HCT116 (cell line): Measurements from ENCODE around the gene SP110. TPM values are rescaled to one million over a fixed set of nuclear protein-coding genes. Genes with fewer than 3 reads are reported as not detected.

Experiments used
- ATAC-seq: fragments of 200-7000 bp; cut with Tn5 transposase; 2 replicates; pipeline ENCODE4 v1.9.1; 2020; ENCODE audit warnings: mild to moderate bottlenecking, moderate library complexity
- BruUV-seq: library from RNA; stranded (reverse); fragments of 400-500 nt; replicated peaks from 2 replicates; lab custom pipeline; 2021; lab: Mats Ljungman, UMichigan
- CTCF ChIA-PET: fragments of 300-600 bp; sonication (Branson Sonifier 250); formaldehyde crosslinking; loops from one replicate; lab custom pipeline; 2021; ENCODE audit warnings: antibody characterized with exemption; lab: Charles Lee
- POLR2A ChIA-PET: fragments of 300-600, 350-600 bp; sonication (Branson Sonifier 250); formaldehyde crosslinking; loops from one replicate; lab custom pipeline; 2021; ENCODE audit warnings: antibody characterized with exemption; lab: Charles Lee
- RAD21 ChIA-PET, 2 experiments: fragments of 300-600 bp; sonication (Branson Sonifier 250); formaldehyde crosslinking; loops; one replicate each; lab custom pipeline; 2023; ENCODE audit warnings: low total read pairs in 2 of 2; ENCODE audit not compliant: uncharacterized antibody in 2 of 2, unreplicated experiment in 2 of 2, low non-redundant PET in 1 of 2; lab: Charles Lee
- DNase-seq: peaks from one replicate; pipeline ENCODE4 v3.0.0-alpha.2; 2010; ENCODE audit warnings: low read depth, low spot score
- H2AFZ ChIP-seq: fragments of 200-600 bp; shearing (Covaris generic), sonication (generic); 2 replicates; pipeline ENCODE4 v1.6.1; 2017; ENCODE audit warnings: low read depth, mixed run types, mixed read lengths, antibody characterized with exemption, low read length; ENCODE audit not compliant: poor library complexity, severe bottlenecking
- H3K27ac ChIP-seq: 2 replicates; pipeline ENCODE4 v1.5.1; 2012; ENCODE audit warnings: low read depth, low read length
- H3K27me3 ChIP-seq: fragments of 200-600 bp; sonication (generic); 2 replicates; pipeline ENCODE4 v1.6.1; 2016; ENCODE audit warnings: mixed run types, low read length, mixed read lengths; ENCODE audit not compliant: insufficient read depth
- H3K36me3 ChIP-seq, 2 experiments: fragments of 200-500 bp in 1 of 2; fragments of 200-600 bp in 1 of 2; sonication (Bioruptor generic) in 1 of 2; sonication (generic) in 1 of 2; 2 replicates each; pipeline versions ENCODE4 v1.5.1 to v1.6.1; 2014 to 2016; ENCODE audit warnings: low read length in 2 of 2, inconsistent platforms in 1 of 2, mixed read lengths in 1 of 2, mixed run types in 1 of 2; ENCODE audit not compliant: insufficient read depth in 2 of 2, control insufficient read depth in 1 of 2
- H3K4me1 ChIP-seq, 2 experiments: fragments of 200-600 bp in 1 of 2; sonication (generic) in 1 of 2; 2 replicates each; pipeline versions ENCODE4 v1.5.1 to v1.6.1; 2012 to 2017; ENCODE audit warnings: low read length in 2 of 2, inconsistent platforms in 1 of 2, mild to moderate bottlenecking in 1 of 2, mixed read lengths in 1 of 2, mixed run types in 1 of 2, moderate library complexity in 1 of 2; ENCODE audit not compliant: insufficient read depth in 2 of 2, control insufficient read depth in 1 of 2
- H3K4me2 ChIP-seq: fragments of 200-600 bp; sonication (generic); 2 replicates; pipeline ENCODE4 v1.6.1; 2017; ENCODE audit warnings: mixed run types, low read length, mixed read lengths
- H3K4me3 ChIP-seq, 2 experiments: fragments of 200-600 bp in 1 of 2; sonication (generic) in 1 of 2; replicated peaks in 1 of 2; 2 replicates each; pipeline ENCODE4 v1.5.1; 2011 to 2016; ENCODE audit warnings: low read length in 2 of 2, control low read depth in 1 of 2, low read depth in 1 of 2, mild to moderate bottlenecking in 1 of 2, mixed read lengths in 1 of 2, mixed run types in 1 of 2
- H3K79me2 ChIP-seq: fragments of 200-600 bp; sonication (generic); 2 replicates; pipeline ENCODE4 v1.6.1; 2017; ENCODE audit warnings: mild to moderate bottlenecking, mixed run types, low read length, moderate library complexity, mixed read lengths; ENCODE audit not compliant: insufficient read depth
- H3K9ac ChIP-seq: fragments of 200-600 bp; sonication (generic); 2 replicates; pipeline ENCODE4 v1.6.1; 2016; ENCODE audit warnings: low read length, mixed read lengths
- H3K9me2 ChIP-seq: fragments of 200-600 bp; sonication (generic), shearing (Covaris generic); 2 replicates; pipeline ENCODE4 v1.6.1; 2017; ENCODE audit warnings: mixed run types, mild to moderate bottlenecking, moderate library complexity; ENCODE audit not compliant: insufficient read depth
- H3K9me3 ChIP-seq, 2 experiments: fragments of 200-500 bp in 1 of 2; fragments of 200-600 bp in 1 of 2; sonication (Bioruptor generic) in 1 of 2; sonication (generic) in 1 of 2; 2 replicates each; pipeline ENCODE4 v1.6.1; 2014 to 2017; ENCODE audit warnings: low read length in 2 of 2, mixed read lengths in 2 of 2, inconsistent platforms in 1 of 2, low read depth in 1 of 2, mild to moderate bottlenecking in 1 of 2, mixed run types in 1 of 2, moderate library complexity in 1 of 2; ENCODE audit not compliant: control insufficient read depth in 1 of 2, insufficient read depth in 1 of 2
- H4K20me1 ChIP-seq: fragments of 200-600 bp; sonication (generic), shearing (Covaris generic); 2 replicates; pipeline ENCODE4 v1.6.1; 2017; ENCODE audit warnings: mixed run types, mild to moderate bottlenecking, moderate library complexity; ENCODE audit not compliant: insufficient read depth
- CBX3 ChIP-seq: IDR thresholded peaks from 2 replicates; pipeline ENCODE4 v1.6.1; 2012; ENCODE audit warnings: low read depth
- CEBPB ChIP-seq: IDR thresholded peaks from 2 replicates; pipeline ENCODE4 v1.6.1; 2012; ENCODE audit warnings: low read depth
- EGR1 ChIP-seq: IDR thresholded peaks from 2 replicates; pipeline ENCODE4 v1.6.1; 2012; ENCODE audit warnings: low read depth
- ELF1 ChIP-seq: IDR thresholded peaks from 2 replicates; pipeline ENCODE4 v1.6.1; 2012; ENCODE audit warnings: low read depth, borderline replicate concordance
- EZH2 ChIP-seq: fragments of 200-600 bp; sonication (generic); IDR thresholded peaks from 2 replicates; pipeline ENCODE4 v1.6.1; 2017; ENCODE audit warnings: antibody characterized with exemption, mixed run types
- EZH2phosphoT487 ChIP-seq: fragments of 200-600 bp; IDR thresholded peaks from 2 replicates; pipeline ENCODE4 v1.6.1; 2018; ENCODE audit warnings: antibody characterized with exemption, borderline replicate concordance
- FOSL1 ChIP-seq: IDR thresholded peaks from 2 replicates; pipeline ENCODE4 v1.6.1; 2012; ENCODE audit warnings: low read depth
- JUND ChIP-seq: IDR thresholded peaks from 2 replicates; pipeline ENCODE4 v1.6.1; 2012
- RAD21 ChIP-seq: IDR thresholded peaks from 2 replicates; pipeline ENCODE4 v1.6.1; 2012; ENCODE audit warnings: low read depth, mild to moderate bottlenecking
- SIN3A ChIP-seq: IDR thresholded peaks from 2 replicates; pipeline ENCODE4 v1.6.1; 2012; ENCODE audit warnings: low read depth
- SP1 ChIP-seq: IDR thresholded peaks from 2 replicates; pipeline ENCODE4 v1.6.1; 2012; ENCODE audit warnings: low read depth
- YY1 ChIP-seq: IDR thresholded peaks from 2 replicates; pipeline ENCODE4 v1.6.1; 2011; ENCODE audit warnings: low read length, low read depth, moderate library complexity, mild to moderate bottlenecking; ENCODE audit not compliant: insufficient replicate concordance; ENCODE audit errors: extremely low read depth
- ZBTB33 ChIP-seq: IDR thresholded peaks from 2 replicates; pipeline ENCODE4 v1.6.1; 2011; ENCODE audit warnings: mild to moderate bottlenecking, low read length, moderate library complexity; ENCODE audit not compliant: insufficient replicate concordance; ENCODE audit errors: extremely low read depth
- ZFX ChIP-seq: fragments of 450-650 bp; IDR thresholded peaks from 2 replicates; pipeline ENCODE4 v1.6.1; 2017
- ZNF274 ChIP-seq: fragments of 200-500 bp; sonication (Bioruptor generic); IDR thresholded peaks from 2 replicates; pipeline ENCODE4 v1.6.1; 2014; ENCODE audit warnings: mild to moderate bottlenecking, low read depth, low read length, inconsistent platforms
- intact Hi-C: fragments of 100-400 bp; cut with micrococcal nuclease; formaldehyde crosslinking; loops from 2 replicates; pipeline ENCODE4 v1.10.0; 2022
- total RNA-seq: library from RNA; stranded (reverse); gene quantifications from one replicate; pipeline ENCODE4 v1.2.1, GENCODE V29; 2021; ENCODE audit not compliant: unreplicated experiment

Gene SP110
- total RNA-seq, 1 experiment from 2014 or later: 8.5 TPM

DNA sequence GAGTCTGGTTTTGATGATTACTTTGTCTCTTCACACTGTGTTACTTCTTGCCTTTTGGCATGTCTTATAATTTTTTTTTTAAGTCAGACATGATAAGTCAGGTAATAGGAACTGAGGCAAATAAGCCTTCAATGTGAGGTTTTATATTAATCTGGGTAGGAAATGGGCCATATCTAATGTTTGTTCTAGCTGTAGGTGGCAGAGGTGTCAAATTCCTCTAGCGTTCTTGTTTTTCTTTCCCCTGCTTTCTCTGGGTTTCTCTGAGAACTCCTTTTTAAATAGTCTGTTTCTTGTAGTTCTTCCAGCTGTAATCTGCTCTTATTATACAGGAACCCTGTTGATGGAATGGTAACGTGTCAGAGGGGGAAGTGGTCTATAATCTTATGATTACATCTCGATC, 11.5 kb upstream of the SP110 start:
- no peak overlapping the region for H2AFZ ChIP-seq
- no peak overlapping the region for H3K27ac ChIP-seq
- no peak for TF ChIP-seq CEBPB
- no peak for TF ChIP-seq SP1
- TF ChIP-seq ZBTB33: no peak
- no peak for TF ChIP-seq RAD21
- no peak for TF ChIP-seq SIN3A
- no peak for TF ChIP-seq EGR1
- TF ChIP-seq ELF1: no peak
- no peak for TF ChIP-seq ZNF274
- TF ChIP-seq FOSL1: no peak
- no peak for TF ChIP-seq YY1
- no peak for TF ChIP-seq ZFX
- no peak for TF ChIP-seq EZH2phosphoT487
- TF ChIP-seq EZH2: no peak
- no peak for TF ChIP-seq CBX3
- no peak for TF ChIP-seq JUND
- TF ChIP-seq, all 23 proteins: peak for 0
- no TSS peak for BruUV-seq
- CTCF ChIA-PET: no interaction called here
- no peaks in the 10 kb centered on the region for H3K9me2 ChIP-seq
- DNase-seq (no peak), ATAC-seq (no peak)
- RAD21 ChIA-PET: no interaction called here
- H3K9me3 ChIP-seq: no peaks in the 10 kb centered on the region
- intact Hi-C loops: no loop called here
- H4K20me1 ChIP-seq: no peaks in the 10 kb centered on the region
- peaks cover 0 to 6% of the 10 kb centered on the region in 2 experiments; a peak in 1 of 4 replicates for H3K4me1 ChIP-seq
- H3K9ac ChIP-seq: no peak overlapping the region
- H3K27me3 ChIP-seq: no peaks in the 10 kb centered on the region
- H3K36me3 ChIP-seq: no peaks in the 10 kb centered on the region
- POLR2A ChIA-PET: no interaction called here
- no peak overlapping the region for H3K4me2 ChIP-seq
- H3K4me3 ChIP-seq: no peak overlapping the region
- H3K79me2 ChIP-seq: no peaks in the 10 kb centered on the region
